GM21576 (cell line): Measurements from ENCODE around the gene MYEOV.

Experiments used
- ATAC-seq: cut with Tn5 transposase; IDR thresholded peaks from one replicate; pipeline ENCODE4 v1.9.1; 2021; ENCODE audit warnings: mild to moderate bottlenecking, moderate library complexity; ENCODE audit not compliant: unreplicated experiment

Gene MYEOV

DNA sequence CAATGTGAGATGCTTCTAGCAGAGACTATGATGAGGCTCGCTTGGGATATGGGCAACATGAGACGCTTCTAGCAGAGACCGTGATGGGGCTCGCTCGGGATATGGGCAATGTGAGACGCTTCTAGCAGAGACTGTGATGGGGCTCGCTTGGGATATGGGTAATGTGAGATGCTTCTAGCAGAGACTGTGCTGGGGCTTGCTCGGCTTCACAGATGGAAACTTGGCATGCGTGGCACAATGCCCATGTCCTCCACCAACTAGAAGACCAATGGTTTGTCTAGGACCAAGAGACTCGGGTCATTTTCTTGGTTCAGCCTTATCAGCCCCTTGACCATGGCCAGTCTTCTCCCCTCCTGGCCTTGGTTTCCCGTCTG is 7.1 kb downstream of the MYEOV start:
- ATAC-seq = no peak

DNA sequence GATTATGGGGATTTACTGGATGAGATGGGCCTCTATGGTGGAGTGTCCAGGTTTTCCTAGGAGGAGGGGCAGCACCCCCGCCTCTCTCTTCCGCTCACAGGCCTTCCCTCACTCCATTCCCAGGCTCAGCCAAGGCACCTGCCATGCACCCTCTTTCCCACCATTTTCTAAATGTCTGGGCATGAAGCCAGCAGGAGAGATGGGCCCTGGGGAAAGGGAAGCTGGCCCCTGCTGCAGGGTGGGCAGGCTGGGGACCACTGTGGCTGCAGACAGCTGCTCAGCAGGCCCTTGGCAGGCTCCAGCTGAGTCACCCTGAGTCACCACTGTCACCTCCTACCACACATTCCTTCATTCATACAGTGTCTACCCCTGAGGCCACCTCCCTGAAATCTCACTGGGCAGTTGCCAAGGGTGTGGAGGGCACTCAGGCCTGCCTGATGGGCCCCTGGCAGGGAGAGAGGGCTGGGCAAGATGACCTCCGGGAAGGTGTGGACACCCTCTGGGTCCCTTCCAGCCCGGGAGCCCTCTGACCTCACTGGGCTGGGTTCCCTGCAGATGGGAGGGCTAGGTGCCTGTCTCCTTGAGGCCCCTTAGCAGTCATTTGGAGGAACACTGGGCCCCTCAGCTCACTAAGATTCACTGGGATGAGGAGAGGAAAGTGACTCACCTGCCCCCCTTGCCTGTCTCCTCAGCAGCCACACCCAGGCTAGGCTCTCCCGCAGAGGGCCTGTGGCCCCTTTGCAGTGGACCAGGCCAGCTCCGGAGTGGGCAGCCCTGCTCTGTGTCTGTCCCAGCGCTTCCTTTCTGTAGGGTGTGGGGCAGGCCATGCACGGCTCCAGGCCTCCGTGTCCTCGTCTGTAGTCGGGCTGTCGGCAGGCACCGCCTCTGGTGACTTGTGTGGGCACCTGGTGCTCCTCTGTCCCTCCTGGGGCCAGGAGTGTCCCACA is 7.8 kb downstream of the MYEOV start:
- ATAC-seq = no peak

DNA sequence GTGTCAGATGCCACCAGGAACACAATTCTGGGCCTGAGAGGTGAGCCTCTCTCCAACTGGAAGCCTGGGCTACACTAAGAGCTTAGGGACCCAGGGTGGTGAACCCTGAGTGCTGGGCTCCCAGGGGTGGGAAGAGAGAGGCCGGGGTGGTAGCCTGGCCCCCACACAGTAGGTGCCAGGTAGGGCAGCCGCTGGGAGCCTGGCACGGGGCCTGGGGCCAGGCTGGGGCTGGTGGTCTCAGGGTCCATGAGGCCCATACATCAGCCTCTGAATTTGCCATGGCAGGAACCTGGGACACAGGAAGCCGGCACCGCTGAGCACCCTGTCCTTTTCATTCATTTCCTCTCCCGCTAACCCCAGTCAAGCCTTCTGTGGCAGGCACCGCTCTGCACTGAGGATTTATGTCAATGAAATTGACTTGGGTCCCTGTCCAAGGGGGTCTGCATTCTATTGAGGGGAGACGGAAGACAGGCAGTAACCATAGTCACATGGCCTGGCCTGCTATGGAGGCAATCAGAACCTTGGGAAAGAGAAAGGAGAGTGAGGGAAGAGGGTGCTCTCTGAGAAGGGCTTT is 8.6 kb downstream of the MYEOV start:
- ATAC-seq = no peak

DNA sequence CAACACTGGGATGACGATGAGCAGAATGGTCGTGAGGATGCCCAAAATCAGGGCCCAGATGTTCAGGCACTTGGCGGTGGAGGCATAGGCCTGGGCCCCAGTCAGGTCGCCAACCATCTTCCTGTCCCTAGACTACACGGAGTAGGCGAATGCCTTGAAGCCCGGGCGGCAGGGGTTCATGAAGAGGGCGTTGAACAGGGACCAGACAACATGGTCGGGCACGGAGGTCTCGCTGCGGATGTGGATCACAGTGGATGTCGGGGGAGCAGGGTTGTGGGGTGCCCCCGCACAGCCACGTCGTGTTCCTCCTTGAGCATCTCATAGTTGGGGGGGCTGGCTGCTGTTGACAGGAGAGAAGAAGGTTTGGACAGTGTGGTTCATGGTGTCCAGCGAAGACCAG is 9.5 kb downstream of the MYEOV start:
- no peak for ATAC-seq

DNA sequence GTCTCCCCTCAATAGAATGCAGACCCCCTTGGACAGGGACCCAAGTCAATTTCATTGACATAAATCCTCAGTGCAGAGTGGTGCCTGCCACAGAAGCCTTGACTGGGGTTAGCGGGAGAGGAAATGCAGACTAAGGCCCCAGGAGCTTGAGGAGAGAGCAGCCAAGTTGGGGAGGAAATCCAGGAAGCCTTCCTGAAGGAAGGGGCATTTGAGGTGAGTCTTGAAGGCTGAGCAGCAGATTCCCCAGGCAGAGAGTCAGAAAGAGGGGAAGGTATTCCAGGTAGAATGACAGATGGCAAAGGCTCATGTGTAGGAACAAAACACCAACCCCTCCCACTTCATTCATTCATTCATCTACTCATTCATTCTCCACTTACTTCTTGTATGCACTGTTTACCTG is 10.3 kb downstream of the MYEOV start:
- no peak for ATAC-seq

DNA sequence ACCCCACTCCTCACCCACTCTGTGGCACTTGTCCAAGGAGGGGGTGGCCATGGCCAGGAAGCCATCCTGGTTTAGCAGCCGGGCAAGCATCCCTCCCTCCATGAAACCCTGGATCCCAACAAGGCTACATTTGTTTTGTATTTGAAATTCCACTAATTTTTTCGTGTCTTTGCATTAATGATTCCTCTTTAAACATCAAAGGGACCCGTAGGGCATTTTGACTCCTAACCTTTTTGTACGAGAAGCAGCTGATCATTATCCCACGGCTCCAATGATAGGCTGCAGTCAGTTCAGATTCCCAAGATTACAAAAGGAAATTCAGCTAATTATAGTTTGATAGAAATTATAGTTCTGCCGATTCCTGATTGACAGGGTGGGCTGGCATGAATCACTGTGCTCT is 10.7 kb downstream of the MYEOV start:
- no peak for ATAC-seq

DNA sequence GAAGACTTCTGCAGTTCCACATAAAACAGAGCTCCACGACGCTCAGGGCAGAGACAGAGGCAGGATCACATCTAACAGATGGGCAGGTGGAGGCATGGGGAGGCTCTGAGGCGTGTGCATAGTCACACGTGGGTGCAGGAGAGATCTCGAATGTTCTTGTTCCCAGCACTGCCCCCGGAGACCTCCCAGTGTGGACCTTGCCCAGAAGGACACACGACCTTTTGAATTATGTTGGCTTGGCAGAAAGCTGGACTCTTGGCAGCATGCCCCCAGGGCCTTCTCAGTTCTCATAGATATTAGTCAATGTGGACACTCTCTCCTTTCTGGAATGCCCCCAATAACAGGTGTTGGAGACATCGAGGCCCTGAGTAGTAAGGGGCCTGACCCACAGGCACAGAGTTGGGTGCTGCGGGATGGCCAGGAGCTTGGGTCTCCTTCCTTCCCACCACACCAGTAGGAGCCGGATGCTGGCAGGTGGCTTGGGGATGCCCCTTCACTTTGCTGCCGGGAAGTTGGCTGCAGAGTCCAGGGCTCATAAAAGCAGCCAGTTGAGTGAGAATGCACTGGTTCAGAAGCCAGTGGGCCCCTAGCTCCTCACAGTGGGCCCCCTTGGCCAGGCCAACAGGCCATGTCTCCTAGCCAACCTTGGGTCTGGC is 12.1 kb downstream of the MYEOV start:
- ATAC-seq = no peak

DNA sequence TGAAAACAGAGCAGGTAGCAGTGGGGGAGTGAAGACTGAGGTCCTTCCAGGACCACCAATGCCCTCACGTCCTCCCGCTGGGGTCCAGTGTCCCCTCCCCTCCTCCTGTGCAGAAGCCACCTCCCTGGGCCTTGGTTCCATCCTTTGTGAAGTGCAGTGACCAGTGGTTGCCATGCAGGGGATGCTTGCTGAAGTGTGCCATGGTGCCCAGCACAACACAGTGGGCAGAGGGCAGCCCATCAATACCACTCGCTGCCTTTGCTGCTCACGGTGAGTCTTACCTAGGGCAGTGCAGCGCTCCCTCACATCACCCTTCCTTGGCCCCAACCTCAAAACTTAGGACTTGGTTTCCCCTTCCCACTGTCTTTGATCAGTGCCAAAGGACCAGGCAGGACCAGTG is 12.9 kb downstream of the MYEOV start:
- ATAC-seq = no peak

DNA sequence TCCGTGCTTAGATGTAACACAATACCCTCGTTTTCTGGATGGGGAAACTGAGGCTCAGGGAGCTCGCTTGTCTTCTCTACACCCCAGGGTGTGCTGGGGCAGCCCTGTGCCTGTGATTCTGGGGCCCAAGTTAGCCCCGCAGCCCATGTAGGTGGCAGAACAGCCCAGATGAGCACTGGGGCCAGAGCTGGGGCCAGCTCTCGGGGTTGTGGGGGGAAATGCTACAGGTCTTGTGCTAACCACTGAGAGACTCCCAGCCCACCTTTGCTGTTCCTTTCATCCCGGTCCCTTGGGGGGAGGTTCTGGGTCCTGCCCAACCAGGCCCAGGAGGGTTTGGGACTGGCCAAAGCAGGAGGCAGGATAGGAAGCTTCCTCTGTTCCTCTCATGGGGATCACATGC is 13.5 kb downstream of the MYEOV start:
- no peak for ATAC-seq

DNA sequence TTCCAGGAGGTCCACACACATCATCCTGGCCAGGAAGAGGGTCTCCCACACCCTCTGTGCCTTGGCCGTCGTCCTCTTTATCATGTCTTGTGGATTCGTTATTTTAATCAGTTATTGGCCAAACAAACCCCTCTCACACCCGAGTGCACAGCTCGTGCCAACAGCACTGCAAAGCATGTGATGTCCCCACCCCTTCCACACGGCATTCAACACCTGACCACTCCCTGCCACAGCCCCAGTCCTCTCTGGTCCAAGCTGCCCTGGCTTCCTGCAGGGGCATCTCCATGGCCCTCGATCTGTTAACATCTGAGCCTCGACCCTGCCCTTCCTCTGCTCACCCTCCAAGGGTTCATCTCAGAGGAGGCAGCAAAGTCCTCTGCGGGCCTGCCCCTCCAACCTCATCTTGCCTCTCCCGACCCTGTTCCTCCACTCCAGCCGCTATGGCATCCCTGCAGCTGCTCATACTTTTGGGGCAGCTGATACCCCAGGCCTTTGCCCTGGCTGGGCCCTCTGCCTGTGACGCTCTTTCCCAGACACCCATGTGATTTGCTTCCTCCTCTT is 14.0 kb downstream of the MYEOV start:
- ATAC-seq = no peak

DNA sequence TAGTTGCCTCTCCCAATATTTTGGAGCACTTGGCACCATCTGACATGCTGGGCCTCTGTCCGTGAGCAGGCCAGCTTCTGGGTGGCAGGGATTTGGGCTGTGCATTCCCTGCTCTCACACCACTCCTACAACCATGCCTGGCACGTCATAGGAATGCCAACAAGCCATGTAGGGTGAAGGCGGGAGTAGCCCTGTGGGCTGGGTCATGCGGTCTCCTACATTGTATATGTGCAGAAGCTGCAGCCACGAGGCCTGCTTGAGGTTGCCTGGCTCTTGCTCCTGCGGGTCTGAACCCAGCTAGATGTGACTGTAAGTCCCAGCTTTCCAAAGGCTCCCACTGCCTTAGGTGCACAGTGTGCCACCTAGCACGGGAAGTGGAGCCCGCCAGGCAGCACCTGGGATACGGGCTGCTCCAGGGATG is 14.5 kb downstream of the MYEOV start:
- ATAC-seq = no peak

DNA sequence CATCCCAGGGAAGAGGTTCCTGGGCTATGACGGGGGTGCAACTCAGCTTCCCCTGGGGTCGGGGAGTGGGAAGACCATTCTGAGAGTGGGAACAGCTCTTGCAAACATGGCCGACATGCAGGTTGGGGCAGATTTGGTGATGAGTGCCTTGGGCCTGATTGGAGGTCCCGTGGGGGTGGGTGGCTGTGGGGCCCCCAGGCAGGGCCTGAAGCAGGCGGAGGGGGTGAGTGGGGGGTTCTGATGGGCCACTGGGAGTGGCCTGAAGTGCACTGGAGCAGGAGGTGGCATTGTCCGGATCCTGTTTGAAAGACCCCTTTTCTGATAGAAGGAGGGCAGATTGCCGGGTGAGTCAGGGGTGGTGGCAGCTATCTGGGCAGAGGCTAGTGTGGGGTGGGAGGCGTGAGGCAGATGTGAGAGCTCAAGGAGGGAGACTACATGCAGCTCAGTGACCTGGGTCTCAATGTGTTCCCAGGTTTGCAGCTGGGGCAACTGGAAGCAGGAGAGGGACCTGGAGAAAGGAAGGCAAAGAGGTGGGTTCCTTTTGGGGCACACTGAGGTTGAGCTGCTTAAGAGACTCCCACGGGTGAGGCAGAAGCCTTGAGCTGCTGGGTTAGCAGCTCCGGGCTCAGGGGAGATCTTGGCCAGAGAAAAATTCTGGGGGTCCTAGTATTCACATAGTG is 15.1 kb downstream of the MYEOV start:
- ATAC-seq = no peak

DNA sequence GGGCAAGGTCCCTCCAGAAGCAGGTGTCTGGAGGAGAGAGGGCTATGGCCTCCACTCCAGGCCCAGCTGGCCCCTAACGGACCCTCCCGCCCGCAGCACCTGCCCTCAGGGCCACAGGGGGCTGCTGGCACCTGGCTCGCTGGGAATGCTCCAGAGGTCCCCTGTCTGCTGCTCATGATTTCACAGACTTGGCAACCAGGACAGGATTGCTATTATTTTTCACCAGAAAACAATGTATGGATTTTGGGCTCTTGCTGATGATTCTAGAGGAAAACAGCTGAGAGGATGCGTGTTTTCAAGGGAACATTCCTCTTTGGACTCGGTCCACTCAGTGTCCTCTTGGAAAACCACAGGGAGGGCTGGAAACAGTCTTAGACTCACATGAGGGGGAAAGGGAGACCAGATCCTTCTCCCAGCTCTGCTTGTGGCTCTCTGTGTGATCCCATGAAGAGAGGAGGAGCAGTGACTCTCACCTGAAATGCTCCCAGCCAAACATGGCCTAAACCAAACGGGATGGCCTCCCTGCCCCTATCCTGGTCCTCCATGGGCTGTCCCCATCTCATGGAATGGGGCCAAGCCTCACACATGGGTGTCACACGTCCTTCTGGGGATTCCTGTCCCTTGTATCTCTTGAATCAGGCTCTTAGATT is 15.8 kb downstream of the MYEOV start:
- no peak for ATAC-seq

DNA sequence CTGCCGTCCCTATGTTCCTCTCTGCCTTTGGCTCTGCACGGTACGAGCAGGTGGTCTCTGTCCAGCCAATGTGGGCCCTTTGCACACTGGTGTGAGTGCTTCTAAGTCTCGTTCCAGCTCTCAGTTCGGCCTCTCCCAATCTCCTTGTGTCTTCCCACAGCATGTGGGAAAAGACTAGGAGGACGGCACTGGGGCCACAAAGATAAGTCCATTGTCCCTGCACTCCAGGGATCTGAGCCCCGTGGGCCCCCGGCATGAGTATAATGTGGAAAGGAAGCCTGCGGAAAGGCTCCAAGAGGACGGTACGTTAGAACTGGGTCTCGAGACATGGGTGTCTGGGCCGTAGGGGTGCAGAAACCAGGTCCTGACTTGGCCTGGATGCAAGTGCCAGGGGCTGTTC is 16.4 kb downstream of the MYEOV start:
- no peak for ATAC-seq

DNA sequence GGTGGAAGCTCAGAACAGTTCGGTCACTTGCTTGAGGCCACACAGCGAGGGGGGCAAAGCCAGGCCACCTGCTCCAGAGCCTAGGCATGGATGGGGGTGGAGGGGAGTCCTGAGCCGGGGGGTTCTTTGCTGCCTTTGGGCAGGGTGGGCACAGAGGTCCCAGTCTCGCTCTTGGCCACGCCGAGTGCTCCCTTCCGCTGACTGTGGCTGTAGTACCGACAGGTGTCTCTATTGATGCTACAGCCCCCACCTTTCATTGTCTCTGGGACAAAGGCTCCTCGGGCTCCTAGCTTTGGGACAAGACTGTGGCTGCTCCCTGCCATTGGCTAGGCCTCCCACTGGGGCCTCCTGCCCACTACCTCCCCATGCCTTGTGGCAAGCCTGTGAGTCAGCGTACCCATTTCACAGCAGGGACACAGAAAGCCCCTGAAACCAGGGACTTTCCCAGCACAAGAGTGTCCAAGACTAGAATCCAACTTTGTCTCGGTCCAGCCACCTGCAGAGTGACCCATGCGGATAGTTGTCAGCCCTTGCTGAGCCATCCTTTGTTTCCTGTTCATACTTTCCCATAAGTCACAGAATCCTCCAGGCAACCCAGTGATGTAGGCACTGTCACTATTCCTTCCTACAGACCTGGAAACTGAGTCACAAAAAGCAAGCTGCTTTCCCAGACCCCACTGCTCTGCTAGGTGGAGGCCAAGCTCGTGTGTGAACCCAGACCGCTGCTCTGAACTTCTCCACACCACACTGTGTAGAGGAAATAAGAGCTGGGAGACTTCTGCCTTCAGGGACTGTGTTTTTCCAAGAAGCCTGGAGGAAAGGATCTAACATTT is 17.2 kb downstream of the MYEOV start:
- no peak for ATAC-seq

DNA sequence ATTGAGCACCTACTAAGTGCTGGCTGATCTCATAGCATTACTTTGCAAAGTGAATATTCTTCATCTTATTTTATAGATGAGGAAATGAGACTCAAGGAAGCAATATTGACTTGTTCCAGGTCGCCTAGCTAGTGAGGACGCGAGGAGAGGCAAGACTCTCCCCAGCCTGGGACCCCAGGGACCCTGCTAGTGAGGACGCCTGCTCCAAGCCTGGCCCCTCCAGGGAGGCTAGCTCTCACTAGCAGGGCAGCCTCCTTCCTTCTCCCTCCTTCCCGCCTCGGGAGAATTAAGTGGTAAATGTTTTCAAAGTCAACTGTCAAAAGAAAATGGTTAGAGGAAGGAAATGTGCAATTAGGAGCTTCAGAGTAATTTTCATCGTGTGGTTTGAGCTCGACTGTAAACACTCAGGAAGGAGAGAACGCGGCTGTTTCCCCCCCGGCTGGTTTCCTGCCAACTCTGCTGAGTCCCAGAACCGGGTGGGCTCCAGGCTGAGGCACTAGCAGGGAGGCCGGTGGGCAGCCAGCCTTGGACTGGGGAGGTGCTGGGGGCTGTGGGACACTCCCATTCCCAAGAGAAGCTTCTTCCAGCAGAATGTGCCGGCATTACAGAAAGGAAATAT is 17.9 kb downstream of the MYEOV start:
- ATAC-seq = no peak

DNA sequence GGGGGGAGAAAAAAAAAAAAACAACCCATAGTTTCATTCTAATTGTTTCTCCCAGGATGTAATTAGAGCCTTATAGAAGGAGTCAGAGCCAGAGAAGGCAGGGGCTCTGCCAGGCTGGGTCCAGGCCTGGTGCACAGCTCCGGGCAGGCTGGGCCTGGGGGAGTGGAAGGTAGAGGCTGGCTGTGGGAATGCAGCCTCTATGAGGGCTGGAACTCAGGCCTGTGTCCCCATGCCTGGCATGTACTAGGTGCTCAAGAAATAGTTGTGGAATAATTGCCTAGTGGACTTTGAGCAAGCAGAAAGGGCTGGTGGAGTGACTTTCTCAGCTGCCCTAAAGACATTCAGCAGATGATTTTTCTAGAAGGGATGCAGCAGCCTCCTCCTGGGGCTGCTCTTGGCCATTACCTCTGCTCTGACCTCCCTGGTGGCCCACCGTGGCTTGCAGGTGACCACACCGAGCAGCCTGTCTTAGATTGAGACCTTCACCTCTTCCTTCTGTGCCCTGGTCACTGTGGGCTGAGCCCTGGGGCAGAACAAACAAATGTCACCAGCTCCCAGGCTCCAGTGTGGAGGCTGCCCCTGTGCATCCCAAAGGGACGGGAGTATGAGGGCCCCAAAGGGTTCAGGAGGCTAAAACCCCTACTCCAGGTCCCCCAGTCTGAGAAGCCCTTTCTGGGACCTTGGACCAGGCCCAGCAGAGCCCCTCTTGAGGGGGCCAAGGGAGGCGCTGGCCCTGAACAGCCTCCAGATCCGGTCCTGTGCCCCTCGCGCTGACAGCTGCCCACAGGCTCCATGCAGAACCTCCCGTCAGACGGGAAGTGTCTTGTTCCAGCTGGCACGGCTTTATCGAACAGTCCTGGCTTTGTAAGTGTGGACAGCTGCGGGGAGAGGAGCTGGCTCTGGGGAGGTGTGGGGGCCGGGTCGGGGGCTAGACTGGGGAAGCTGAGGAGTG is 18.8 kb downstream of the MYEOV start:
- ATAC-seq = no peak

DNA sequence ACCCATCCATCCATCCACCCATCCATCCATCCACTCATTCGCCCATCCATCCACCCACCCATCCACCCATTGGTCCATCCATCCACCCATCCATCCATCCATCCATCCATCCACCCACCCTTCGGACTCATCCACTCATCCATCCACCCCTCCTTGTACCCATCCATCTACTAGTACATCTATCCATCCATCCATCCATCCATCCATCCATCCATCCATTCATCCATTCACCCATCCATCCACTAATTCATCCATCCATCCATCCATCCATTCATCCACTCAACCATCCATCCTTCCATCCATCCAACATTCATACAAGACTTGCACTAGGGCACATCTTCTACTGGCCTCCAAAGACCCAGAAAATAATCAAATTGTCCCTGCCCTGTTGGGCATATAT is 20.0 kb downstream of the MYEOV start:
- ATAC-seq = no peak
